IPS-18c (cell line): Measurements from ENCODE around the gene SNAP25.

Experiments
- H3K4me3 ChIP-seq: 2 replicates; pipeline ENCODE4 v1.7.0; 2013; ENCODE audit warnings: low read depth, mild to moderate bottlenecking, low read length, moderate library complexity; ENCODE audit not compliant: insufficient read depth
- H3K9me3 ChIP-seq: one replicate; pipeline ENCODE4 v1.6.1; 2013; ENCODE audit warnings: mild to moderate bottlenecking, low read length, moderate library complexity; ENCODE audit not compliant: control insufficient read depth, insufficient read depth

SNAP25 gene

GRCh38 chr20:10312111-10312510 lies 93.5 kb downstream of the SNAP25 start:
- Histone ChIP-seq H3K9me3 (no peaks in the 10 kb centered on the region), H3K4me3 (no peak overlapping the region)

DNA sequence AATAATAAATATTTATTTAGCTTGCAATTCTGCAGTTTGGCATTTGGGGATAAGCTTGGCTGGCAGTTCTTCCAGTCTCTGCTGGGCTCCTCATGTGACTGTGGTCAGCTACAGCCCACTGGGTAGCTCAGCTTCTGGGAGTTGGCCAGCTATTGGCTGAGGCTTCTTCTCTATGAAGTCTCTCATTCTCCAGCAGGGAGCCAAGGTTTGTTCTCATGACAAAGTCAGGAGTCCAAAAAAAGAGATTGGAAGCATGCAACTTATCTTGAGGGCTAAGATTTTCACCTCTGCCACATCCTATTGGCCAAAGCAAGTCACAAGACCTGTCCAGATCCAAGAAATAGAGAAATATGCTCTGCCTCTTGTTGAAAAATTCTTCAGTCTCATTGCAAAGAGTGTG lies 94.6 kb downstream of the SNAP25 start:
- Histone ChIP-seq H3K4me3 (no peak overlapping the region), H3K9me3 (no peaks in the 10 kb centered on the region)

GRCh38 chr20:10313701-10314100 lies 95.1 kb downstream of the SNAP25 start:
- no peaks in the 10 kb centered on the region for H3K9me3 ChIP-seq
- no peak overlapping the region for H3K4me3 ChIP-seq

DNA sequence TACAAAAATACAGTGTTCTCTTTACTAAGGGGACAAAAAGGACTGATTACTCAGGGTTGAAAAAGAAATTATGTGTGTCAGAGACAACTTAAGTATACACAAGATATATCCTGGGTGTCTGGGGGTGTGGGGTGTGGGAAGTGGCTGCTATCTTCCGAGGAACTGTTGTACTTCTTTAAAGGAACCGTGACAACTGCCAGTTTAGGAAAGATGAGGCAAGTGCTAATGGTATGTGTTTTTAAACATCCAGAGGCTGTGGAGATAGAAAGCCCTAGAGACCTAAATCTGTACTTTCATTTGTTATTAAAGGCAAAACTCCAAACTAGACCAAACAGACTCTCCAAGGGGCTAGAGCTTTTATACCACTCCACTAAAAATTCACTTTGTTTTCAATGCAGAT lies 95.6 kb downstream of the SNAP25 start:
- Histone ChIP-seq H3K9me3 (no peaks in the 10 kb centered on the region), H3K4me3 (no peak overlapping the region)

GRCh38 chr20:10315138-10315537 lies 96.5 kb downstream of the SNAP25 start:
- Histone ChIP-seq H3K9me3 (no peaks in the 10 kb centered on the region), H3K4me3 (no peak overlapping the region)

GRCh38 chr20:10316582-10316981 lies 98.0 kb downstream of the SNAP25 start:
- Histone ChIP-seq H3K9me3 (no peaks in the 10 kb centered on the region), H3K4me3 (no peak overlapping the region)

- no peaks in the 10 kb centered on the region for H3K9me3 ChIP-seq
- H3K4me3 ChIP-seq, result no peak overlapping the region
These were observed 99.8 kb downstream of the SNAP25 start for GRCh38 chr20:10318291-10319024.

GRCh38 chr20:10319855-10320254 lies 101.2 kb downstream of the SNAP25 start:
- no peak overlapping the region for H3K4me3 ChIP-seq
- no peaks in the 10 kb centered on the region for H3K9me3 ChIP-seq

- H3K4me3 ChIP-seq, result no peak overlapping the region
- no peaks in the 10 kb centered on the region for H3K9me3 ChIP-seq
These were observed 102.6 kb downstream of the SNAP25 start for GRCh38 chr20:10321138-10321717.

GRCh38 chr20:10322073-10323012 lies 103.7 kb downstream of the SNAP25 start:
- no peaks in the 10 kb centered on the region for H3K9me3 ChIP-seq
- H3K4me3 ChIP-seq, result no peak overlapping the region

GRCh38 chr20:10323729-10324128 lies 105.1 kb downstream of the SNAP25 start:
- H3K9me3 ChIP-seq, result no peaks in the 10 kb centered on the region
- no peak overlapping the region for H3K4me3 ChIP-seq

- H3K9me3 ChIP-seq, result no peaks in the 10 kb centered on the region
- no peak overlapping the region for H3K4me3 ChIP-seq
These were observed 105.7 kb downstream of the SNAP25 start for GRCh38 chr20:10324198-10324847.

GRCh38 chr20:10328897-10329255 lies 110.2 kb downstream of the SNAP25 start:
- Histone ChIP-seq H3K4me3 (no peak overlapping the region), H3K9me3 (no peaks in the 10 kb centered on the region)

GRCh38 chr20:10329387-10330005 lies 110.9 kb downstream of the SNAP25 start:
- Histone ChIP-seq H3K4me3 (no peak overlapping the region), H3K9me3 (no peaks in the 10 kb centered on the region)

GRCh38 chr20:10330071-10330470 lies 111.4 kb downstream of the SNAP25 start:
- H3K9me3 ChIP-seq, result no peaks in the 10 kb centered on the region
- no peak overlapping the region for H3K4me3 ChIP-seq

- Histone ChIP-seq H3K9me3 (no peaks in the 10 kb centered on the region), H3K4me3 (no peak overlapping the region)
These were observed 114.2 kb downstream of the SNAP25 start for GRCh38 chr20:10332656-10333415.
